Choroid plexus epithelial cell (primary cell): Measurements from ENCODE around the gene EIF3CL.
"Not testable (repeated sequence)": the region's sequence is repeated elsewhere in the genome, so short reads cannot be mapped to it uniquely, and the experiment has no call there.

Experiments
- DNase-seq: peaks from one replicate; pipeline ENCODE4 v3.0.0-alpha.2; 2010; ENCODE audit warnings: low read depth
- H3K4me3 ChIP-seq: 2 replicates; pipeline ENCODE4 v1.5.1; 2011; ENCODE audit warnings: low read depth, mild to moderate bottlenecking, control low read depth, low read length, moderate library complexity

The EIF3CL gene

DNA sequence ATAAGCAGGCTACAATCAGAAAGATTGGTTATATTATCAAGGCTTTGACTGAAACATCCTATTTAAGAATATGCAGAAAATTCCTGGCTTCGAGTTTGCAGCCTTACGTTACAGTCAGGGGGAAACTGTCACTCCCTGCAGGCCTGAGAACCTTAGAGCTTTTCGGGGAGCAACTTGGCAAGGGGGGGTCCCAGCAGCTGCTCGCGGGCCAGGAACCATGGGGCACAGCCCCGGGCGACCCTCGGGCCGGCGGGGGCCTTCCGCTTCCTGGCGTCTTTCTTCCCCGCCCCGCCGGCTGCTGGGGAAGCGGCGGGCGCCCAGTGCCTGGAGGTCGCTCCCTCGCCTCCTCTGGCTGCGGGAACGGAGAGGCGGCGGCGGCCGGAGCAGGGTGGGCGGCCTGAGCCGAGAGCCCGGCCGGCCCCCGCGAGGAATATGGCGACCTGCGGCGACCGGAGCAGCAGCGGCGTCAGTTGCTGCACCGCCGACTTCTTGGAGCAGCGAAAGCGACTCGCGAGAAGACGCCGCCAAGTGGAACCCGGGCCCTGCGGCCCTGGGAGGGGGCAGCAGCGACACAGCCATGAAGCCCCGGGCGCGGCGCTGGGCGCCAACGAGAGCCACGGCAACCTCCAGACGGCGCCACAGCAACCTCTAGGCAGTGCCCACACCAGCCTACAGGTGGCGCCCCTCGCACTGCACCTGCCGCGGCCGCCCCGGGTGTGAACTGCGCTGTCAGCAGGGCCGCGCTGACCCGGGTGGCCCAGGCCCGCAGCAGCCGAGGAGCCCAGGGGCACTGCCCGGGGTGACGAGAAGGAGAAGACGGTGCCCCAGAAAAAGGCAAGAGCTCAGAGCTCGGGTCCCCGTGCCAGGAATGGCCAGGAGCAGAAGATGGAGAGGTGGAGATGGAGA, 39.1 kb downstream of the EIF3CL start:
- DNase-seq: not testable (repeated sequence)

DNA sequence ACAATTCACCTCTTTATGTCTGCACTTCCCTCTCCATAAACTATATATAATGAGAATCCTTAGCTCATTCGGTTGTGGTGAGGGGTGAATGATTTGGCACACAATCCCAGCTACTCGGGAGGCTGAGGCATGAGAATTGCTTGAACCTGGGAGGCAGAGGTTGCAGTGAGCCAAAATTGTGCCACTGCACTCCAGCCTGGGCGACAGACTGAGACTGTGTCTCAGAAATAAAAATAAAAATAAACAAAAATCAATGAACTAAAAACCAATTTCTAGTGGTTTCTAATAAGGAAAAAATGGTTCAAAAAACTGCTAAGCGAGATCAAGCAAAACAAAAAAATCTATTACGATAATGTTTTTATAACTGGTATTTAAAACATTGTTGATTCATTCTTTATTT, 40.2 kb downstream of the EIF3CL start, which contains the start of gene NPIPB6:
NPIPB6 (minus strand) TSS at position 101 of the 400 bp plus-strand sequence. CDS start 686 bp downstream, outside the sequence.
- H3K4me3 ChIP-seq, DNase-seq: not testable (repeated sequence)

More for the DNA sequence above, 39.1 kb downstream of the EIF3CL start:
- not testable (repeated sequence) for H3K4me3 ChIP-seq

DNA sequence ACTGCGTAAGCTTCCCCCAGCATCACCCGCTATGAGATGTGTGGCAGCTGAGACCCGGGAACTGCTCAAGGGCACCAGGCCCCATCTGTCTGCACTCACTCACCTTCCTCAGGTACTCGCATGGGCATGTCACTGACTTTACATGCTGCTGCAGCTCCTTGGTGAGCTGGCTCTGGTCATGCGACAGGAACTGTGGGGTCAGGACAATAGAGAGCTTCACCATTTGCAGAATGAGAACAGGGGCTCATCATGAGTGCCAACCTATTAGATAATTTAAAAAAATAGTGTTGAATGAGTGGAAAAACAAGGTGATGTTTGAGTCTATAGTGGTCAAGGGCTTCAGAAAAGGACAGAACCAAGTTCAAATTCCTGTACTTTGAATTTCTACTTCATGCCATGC, 41.0 kb downstream of the EIF3CL start:
- DNase-seq, H3K4me3 ChIP-seq: not testable (repeated sequence)

DNA sequence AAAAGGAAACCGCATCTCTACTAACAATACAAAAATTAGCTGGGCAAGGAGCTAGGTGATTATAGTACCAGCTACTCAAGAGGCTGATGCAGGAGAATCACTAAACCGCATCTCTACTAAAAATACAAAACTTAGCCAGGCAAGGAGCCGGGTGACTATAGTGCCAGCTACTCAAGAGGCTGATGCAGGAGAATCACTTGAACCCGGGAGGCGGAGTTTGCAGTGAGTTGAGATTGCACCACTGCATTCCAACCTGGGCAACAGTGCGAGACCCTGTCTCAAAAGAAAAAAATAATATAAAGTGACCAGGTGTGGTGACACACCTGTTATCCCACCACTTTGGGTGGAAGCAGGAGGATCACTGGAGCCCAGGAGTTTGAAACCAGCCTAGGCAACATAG, 65.4 kb downstream of the EIF3CL start:
- not testable (repeated sequence) for H3K4me3 ChIP-seq, DNase-seq

GRCh38 chr16:28336940-28337710, 66.5 kb downstream of the EIF3CL start:
- DNase-seq, H3K4me3 ChIP-seq: not testable (repeated sequence)

DNA sequence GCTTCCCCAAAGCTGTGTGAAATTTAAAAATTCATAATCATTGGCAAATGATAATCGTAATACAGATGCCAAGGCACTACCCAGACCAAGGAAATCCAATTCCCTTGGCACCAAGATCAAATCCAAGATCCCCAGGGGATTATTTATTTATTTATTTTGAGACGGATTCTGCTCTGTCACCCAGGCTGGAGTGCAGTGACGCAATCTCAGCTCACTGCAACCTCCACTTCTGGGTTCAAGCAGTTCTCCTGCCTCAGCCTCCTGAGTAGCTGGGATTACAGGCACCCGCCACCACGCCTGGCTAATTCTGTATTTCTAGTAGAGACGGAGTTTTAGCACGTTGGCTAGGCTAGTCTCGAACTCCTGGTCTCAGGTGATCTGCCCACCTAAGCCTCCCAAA, 68.0 kb downstream of the EIF3CL start:
- H3K4me3 ChIP-seq, DNase-seq: not testable (repeated sequence)

DNA sequence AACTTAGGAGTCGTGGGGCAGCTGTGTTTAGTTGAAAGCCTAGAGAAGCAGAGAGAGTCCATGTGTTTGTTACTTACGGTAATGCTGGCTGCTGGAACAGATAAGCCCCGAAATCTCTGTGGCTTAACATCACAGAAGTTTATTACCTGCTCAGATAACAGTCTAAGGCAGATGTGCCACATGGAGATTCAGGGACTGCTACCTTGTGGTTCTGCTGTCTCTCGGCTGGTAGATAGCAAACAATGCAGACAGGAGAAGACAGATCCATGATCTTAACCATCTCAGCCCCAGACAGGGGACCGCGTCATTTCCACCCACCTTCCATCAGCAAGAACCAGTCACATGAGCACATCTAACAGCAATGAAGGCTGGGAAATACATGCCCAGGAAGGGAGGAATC, 71.0 kb downstream of the EIF3CL start:
- not testable (repeated sequence) for H3K4me3 ChIP-seq, DNase-seq

GRCh38 chr16:28330981-28331380, 72.7 kb downstream of the EIF3CL start:
- not testable (repeated sequence) for DNase-seq

DNA sequence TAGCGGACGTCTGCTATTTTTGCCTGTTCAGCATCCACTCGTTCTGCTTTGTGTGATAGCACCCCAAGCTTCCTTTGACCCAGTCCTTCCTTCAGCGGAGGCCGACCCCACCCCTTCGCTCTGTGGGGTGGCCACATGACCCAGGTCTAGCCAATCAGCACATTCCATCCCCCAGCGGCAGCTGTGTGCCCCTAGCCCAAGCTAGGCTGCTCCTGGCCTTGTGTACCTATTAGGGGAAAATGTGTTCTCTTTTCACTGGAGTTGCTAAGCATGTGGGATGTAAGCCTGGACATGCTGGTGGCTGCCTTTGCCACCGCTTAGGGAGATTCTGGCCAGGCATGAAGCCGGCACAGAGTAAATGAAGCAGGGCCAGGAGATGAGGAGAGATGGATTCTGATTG, 73.4 kb downstream of the EIF3CL start:
- not testable (repeated sequence) for DNase-seq, H3K4me3 ChIP-seq

More at GRCh38 chr16:28330981-28331380, 72.7 kb downstream of the EIF3CL start:
- not testable (repeated sequence) for H3K4me3 ChIP-seq
